H1 (cell line): Measurements from ENCODE around the gene DCTN3. TPM values are rescaled to one million over a fixed set of nuclear protein-coding genes. Genes with fewer than 3 reads are reported as not detected.

ENCODE experiments used
- JUND ChIP-seq: IDR thresholded peaks from 2 replicates; pipeline ENCODE4 v1.6.1; 2011; ENCODE audit warnings: mild to moderate bottlenecking, improper control_type of control experiment, low read length
- RAD21 ChIP-seq, 2 experiments: IDR thresholded peaks in 1 of 2; conservative IDR thresholded peaks in 1 of 2; 2 replicates each; pipeline ENCODE4 v1.6.1; 2011; ENCODE audit warnings: low read depth in 2 of 2, low read length in 2 of 2, improper control_type of control experiment in 1 of 2, inconsistent platforms in 1 of 2, mild to moderate bottlenecking in 1 of 2, moderate library complexity in 1 of 2
- polyA plus RNA-seq, 7 experiments: library from polyadenylated mRNA; depleted of rRNA in 3 of 7; stranded (reverse) in 5 of 7; unstranded in 2 of 7; fragments of >200 nt in 5 of 7; fragments of 200-250 nt in 2 of 7; gene quantifications; 1 replicate in 5 of 7; 2 replicates in 1 of 7; 4 replicates in 1 of 7; pipeline versions ENCODE4 v1.2.1 to v1.2.3, GENCODE V29; 2011 to 2013; ENCODE audit warnings: missing spikeins in 2 of 7, mixed read lengths in 2 of 7
- total RNA-seq: library from RNA; stranded (reverse); fragmentation: NEBNext Ultra II Directional; extraction: Animal tissue kit (Norgen Biotek cat#: 25700); gene quantifications from 2 replicates; pipeline ENCODE4 v1.2.1, GENCODE V29; 2021

The DCTN3 gene
- total and polyA plus RNA-seq, 2 of the 8 experiments (the other 6 are each of a cell fraction or from before 2014, with no cell fraction given): 25.6 to 39.2 TPM

DNA sequence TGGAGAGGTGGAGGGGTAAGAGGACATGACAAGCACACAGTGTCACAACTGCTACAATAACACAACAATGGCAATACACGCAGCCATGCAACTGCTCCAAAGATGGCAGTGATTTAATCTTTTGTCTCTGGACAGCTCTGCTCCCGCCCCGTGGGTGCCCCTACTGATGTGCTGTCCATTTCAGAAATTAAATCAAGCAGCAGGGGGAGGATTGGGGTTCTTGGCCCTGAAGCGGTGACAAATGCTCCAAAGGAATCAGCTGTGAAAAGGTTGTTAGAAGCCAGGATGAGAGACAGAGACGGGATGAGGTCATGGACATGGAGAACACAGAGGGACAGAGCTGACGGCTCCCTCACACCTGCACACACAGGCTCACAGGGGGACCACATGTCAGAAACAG lies 53.3 kb downstream of the DCTN3 start (continued):
- TF ChIP-seq RAD21 (IDR thresholded peaks at IDR 0.05 in 1 of 2, conservative IDR thresholded peaks at IDR 0.05 in 1 of 2; ENCODE audit: low read depth in 2 of 2, low read length in 2 of 2): no peak
- TF ChIP-seq JUND: no peak
